ENCODE data around the gene GPC6. TPM values are rescaled to one million over a fixed set of nuclear protein-coding genes. Genes with fewer than 3 reads are reported as not detected.

The GPC6 gene
- total RNA-seq, 2 donors from 2014 or later, result 1.6 to 4.0 TPM

DNA sequence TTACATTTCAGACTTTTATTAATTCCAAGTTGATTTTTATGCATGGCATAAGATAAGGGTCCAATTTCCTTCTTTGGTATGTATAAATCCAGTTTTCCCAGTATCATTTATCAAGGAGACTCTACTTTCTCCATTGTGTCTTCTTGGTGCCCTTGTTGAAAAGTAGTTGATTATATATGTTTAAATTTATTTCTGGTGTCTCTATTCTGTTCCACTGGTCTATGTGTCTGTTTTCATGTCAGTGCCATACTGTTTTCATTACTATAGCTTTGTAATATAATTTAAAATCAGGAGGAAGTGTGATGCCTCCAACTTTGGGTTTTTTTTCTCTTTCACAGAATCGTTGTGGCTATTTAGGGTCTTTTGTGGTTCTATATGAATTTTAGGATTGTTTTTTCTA, 1019.9 kb downstream of the GPC6 start:
- no peak for DNase-seq
- intact Hi-C loops (cut with DNase I), result no loop called here
- H3K4me1 ChIP-seq, result no peaks in the 10 kb centered on the region
- H3K27ac ChIP-seq, result no peak overlapping the region
- 44 to 62% methylated on average over 1 of the region's 1 CpG for WGBS, 2 donors
- no peak overlapping the region for H3K4me3 ChIP-seq
- no peaks in the 10 kb centered on the region for H3K27me3 ChIP-seq
- ATAC-seq, result no peak
- no peak for TF ChIP-seq POLR2A (IDR thresholded peaks at IDR 0.05)
- TF ChIP-seq, protein P1, sequence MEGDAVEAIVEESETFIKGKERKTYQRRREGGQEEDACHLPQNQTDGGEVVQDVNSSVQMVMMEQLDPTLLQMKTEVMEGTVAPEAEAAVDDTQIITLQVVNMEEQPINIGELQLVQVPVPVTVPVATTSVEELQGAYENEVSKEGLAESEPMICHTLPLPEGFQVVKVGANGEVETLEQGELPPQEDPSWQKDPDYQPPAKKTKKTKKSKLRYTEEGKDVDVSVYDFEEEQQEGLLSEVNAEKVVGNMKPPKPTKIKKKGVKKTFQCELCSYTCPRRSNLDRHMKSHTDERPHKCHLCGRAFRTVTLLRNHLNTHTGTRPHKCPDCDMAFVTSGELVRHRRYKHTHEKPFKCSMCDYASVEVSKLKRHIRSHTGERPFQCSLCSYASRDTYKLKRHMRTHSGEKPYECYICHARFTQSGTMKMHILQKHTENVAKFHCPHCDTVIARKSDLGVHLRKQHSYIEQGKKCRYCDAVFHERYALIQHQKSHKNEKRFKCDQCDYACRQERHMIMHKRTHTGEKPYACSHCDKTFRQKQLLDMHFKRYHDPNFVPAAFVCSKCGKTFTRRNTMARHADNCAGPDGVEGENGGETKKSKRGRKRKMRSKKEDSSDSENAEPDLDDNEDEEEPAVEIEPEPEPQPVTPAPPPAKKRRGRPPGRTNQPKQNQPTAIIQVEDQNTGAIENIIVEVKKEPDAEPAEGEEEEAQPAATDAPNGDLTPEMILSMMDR (IDR thresholded peaks at IDR 0.05), result no peak
- H3K36me3 ChIP-seq (replicated peaks in 1 of 2; ENCODE audit: insufficient read depth in 1 of 2, low read depth in 2 of 2), result no peaks in the 10 kb centered on the region
- H3K9me3 ChIP-seq, result no peaks in the 10 kb centered on the region

DNA sequence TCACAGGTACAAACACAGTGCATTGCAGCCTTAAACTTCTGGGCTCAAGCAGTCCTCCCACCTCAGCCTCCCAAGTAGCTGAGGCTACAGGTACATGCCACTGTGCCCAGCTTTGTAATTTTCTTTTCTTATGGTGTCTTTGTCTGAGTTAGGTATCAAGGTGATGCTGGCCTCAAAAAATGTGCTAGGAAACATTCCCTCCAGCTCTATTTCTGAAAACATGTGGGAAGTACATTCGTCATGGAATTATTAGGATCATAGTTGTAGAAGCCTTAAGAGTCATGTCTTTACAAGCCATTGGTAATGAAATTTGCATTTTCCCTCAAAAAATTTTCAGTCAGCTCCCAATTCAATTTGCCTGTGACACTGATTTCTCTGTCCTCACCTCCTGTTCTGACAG, 1021.3 kb downstream of the GPC6 start:
- no peak overlapping the region for H3K4me3 ChIP-seq
- 91% methylated on average over 1 of the region's 1 CpG for WGBS, 2 donors
- intact Hi-C loops (cut with DNase I), result no loop called here
- no peaks in the 10 kb centered on the region for H3K27me3 ChIP-seq
- no peaks in the 10 kb centered on the region for H3K4me1 ChIP-seq
- no peaks in the 10 kb centered on the region for H3K9me3 ChIP-seq
- DNase-seq (no peak), ATAC-seq (no peak)
- H3K27ac ChIP-seq, result no peak overlapping the region
- H3K36me3 ChIP-seq (replicated peaks in 1 of 2; ENCODE audit: insufficient read depth in 1 of 2, low read depth in 2 of 2), result no peaks in the 10 kb centered on the region
- TF ChIP-seq, protein P1 (IDR thresholded peaks at IDR 0.05), result no peak
- TF ChIP-seq POLR2A (IDR thresholded peaks at IDR 0.05), result no peak

DNA sequence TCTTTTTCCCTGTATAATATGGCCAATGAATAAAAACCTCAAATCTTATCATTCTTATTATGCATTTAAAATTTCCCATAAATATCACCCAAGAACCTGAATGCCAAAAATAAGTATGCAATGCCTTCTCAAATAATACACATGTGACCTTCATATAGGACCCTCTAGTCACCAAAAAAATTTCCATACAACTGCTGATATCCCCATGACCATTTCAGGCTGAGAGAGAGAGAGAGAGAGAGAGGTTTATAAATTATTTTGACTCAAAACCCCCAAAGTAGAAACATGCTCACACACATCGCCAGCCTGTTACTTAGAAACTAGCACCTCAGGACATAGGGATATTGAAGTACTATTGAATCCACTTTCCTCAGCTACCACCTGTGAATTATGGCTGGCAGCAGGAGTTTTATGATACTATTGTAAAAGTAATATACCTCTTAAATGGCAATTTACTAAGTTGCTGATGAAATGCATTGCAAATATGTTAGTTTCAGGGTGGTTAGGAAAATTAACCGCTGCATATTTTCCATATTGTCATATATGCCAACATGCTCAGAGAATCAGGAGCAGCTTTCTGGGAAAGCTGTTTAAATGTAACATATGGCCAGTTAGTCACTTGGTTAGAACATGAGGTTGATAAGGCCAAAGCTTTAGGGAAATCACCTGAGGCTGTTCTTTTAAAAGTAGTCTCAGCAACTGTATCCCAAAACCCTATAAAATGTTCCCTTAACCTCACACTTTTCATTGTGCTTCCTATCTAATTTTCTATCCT, 1022.0 kb downstream of the GPC6 start:
- H3K36me3 ChIP-seq (replicated peaks in 1 of 2; ENCODE audit: insufficient read depth in 1 of 2, low read depth in 2 of 2), result no peaks in the 10 kb centered on the region
- intact Hi-C loops (cut with DNase I), result no loop called here

DNA sequence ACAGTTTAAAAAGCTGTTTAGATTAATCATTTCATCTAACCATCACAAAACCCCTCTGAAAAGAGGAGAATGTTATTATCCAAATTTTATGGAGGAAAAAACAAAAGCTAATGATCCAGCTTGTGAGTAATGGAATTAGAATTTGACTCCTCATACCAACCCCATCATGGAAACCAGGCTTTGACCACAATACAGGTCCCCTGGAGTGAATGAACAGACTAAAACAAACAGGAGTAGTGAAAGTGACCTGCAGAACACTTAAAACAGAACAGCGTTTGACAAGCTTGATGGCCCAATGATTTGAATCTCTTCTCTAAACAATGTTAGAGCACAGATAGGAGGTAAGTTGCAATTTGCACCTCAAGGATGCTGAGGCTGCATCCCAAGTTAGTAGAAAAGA, 1022.9 kb downstream of the GPC6 start:
- H3K9me3 ChIP-seq, result no peaks in the 10 kb centered on the region
- no peaks in the 10 kb centered on the region for H3K4me1 ChIP-seq
- 44 to 68% methylated on average over 1 of the region's 1 CpG for WGBS, 2 donors
- DNase-seq (no peak), ATAC-seq (no peak)
- no peak overlapping the region for H3K27ac ChIP-seq
- no peaks in the 10 kb centered on the region for H3K27me3 ChIP-seq
- H3K4me3 ChIP-seq, result no peak overlapping the region
- intact Hi-C loops (cut with DNase I), result no loop called here
- TF ChIP-seq, protein P1 (IDR thresholded peaks at IDR 0.05), result no peak
- no peak for TF ChIP-seq POLR2A (IDR thresholded peaks at IDR 0.05)
- no peaks in the 10 kb centered on the region for H3K36me3 ChIP-seq (replicated peaks in 1 of 2; ENCODE audit: insufficient read depth in 1 of 2, low read depth in 2 of 2)

More for the DNA sequence above, 1022.0 kb downstream of the GPC6 start:
- TF ChIP-seq, protein P1 (IDR thresholded peaks at IDR 0.05), result no peak
- TF ChIP-seq POLR2A (IDR thresholded peaks at IDR 0.05), result no peak
- H3K27ac ChIP-seq, result no peak overlapping the region
- 74% methylated on average over 2 of the region's 2 CpGs for WGBS, 2 donors
- H3K27me3 ChIP-seq, result no peaks in the 10 kb centered on the region
- DNase-seq (no peak), ATAC-seq (no peak)
- H3K4me1 ChIP-seq, result no peaks in the 10 kb centered on the region
- no peak overlapping the region for H3K4me3 ChIP-seq
- no peaks in the 10 kb centered on the region for H3K9me3 ChIP-seq
